Stimulated activated CD4-positive, alpha-beta T cell treated with anti-CD3 and anti-CD28 coated beads, Interleukin-15, amount 100 ng/mL, for 24 hours (primary cell): ENCODE measurements around the gene FN1.

ENCODE experiments used
- DNase-seq: peaks from one replicate; pipeline ENCODE4 v3.0.0-alpha.2; 2020

The FN1 gene

DNA sequence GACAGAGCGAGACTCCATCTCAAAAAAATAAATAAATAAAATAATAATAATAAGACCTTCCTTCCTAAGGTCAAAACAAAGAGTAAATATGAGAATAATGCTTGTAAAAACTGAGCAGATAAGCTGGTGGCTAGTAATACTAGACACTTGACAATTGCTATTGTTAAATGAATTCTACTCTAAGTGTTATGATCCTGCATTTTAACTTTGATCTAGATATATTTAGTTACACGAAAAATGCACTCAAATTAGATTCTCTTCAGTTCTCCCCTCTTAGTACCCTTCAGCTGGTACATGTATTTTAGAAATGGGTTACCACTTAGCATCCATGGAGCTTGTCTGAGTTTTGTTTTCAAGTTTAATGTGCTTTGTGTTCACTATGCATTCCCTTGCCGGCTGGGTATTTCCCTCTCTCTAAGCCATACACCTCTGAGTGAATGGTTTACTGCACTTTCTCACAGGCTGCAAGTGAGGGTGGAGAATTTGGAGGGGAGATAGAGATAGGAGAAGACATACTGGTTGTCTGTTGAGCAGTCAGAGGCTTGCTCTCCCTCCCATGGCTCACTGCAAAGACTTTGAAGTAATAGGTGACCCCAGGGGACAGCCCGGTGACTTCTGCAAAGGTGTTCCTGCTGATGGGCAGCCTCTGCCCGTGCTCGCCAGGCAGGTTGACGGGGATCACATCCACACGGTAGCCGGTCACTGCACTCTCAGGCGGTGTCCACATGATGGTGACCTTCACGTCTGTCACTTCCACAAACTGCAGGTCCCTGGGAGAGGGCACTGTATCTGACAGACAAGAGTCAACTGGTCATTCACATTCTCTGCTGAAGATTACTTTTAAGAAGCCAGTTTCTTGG lies 29.9 kb downstream of the FN1 start:
- DNase-seq: no peak

DNA sequence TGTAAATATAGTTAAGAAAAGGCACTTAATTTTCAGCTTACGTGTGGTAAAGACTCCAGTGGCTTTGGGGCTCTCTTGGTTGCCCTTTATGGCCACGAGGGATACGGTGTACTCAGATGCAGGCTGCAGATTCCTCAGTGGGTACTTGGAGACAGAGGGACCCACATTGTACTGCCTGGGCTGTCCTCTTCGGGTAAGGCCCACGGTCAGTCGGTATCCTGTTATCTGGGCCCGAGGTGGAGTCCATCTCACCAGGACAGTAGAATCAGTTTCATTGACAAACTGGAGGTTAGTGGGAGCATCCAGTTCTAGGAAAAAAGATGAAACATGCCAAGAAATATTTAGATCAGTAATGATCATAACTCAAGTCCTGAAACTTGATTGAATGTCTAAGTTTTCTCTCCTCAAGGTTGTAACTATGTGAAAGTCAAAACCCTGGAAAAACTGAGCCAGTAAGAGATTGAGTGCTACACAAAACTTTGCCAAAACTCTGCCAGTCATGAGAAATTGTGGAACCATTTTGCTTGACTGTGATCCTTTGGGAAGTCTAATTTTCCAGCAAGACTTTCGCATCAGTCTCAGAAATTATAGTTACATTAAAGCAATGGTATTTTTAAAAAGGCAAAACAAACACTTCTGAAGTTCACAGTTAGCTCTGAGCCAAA lies 31.4 kb downstream of the FN1 start:
- DNase-seq: no peak

DNA sequence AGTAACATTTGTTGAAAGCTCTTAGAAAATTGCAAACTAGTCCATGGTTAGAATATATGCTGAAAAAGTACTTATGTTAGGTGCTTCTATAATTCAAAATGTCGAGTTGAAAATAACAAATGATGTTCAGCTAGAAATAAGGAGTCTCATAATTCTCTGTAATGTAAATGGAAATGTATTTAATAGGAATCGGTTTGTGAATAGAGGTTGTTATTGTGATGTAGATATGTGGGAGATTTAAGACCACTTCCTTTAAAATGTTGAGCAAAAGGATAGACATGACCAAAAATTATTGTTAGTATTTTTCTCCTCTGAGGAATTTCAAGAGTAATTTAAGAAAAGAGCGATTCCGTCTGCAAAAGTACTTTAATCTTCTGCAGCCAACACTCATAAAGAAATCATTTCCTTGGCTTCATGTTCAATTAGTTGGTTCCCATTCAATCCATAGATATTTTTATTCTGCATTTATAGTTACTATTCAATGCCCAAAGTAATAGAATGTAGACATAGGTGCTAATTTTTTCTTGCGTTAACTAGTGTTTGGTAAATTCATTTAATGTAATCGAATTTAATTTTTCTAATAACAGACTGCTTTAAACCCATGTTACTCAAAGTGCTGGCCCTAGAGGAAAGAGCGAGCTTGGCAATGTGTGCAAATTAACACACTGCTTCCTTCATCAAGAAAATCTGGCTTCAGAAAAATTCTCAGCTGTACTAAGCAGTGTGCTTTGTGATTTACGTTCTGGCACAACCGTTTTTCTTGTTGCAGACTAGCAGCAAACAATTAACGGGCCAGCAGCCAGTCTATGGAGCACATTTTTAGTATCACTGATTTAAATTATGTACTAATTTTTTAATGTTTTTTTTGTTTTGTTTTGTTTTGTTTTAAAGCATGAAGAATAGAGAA lies 32.2 kb downstream of the FN1 start:
- no peak for DNase-seq

DNA sequence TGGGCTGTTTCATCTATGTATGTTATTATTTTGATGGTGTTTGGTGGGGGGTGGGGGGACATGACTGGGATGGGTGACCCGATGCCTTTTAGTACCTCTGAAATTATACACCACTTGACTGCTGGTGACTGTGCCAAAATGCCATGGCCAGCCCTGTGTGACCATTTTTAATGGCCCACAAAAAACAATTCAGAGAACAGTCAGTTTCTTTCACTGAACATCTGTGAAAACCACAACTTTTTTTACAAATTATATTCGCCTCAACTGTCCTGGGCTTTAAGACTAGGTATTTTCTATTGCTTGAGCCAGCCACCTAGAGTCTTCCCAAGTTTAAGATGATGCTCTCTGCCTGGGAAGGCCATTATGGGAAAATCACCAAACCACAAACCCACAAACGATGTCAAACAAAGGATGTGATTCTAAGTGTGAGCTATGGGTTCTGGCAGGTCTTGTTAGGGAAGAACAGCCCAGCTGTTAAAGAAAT lies 33.9 kb downstream of the FN1 start:
- no peak for DNase-seq

DNA sequence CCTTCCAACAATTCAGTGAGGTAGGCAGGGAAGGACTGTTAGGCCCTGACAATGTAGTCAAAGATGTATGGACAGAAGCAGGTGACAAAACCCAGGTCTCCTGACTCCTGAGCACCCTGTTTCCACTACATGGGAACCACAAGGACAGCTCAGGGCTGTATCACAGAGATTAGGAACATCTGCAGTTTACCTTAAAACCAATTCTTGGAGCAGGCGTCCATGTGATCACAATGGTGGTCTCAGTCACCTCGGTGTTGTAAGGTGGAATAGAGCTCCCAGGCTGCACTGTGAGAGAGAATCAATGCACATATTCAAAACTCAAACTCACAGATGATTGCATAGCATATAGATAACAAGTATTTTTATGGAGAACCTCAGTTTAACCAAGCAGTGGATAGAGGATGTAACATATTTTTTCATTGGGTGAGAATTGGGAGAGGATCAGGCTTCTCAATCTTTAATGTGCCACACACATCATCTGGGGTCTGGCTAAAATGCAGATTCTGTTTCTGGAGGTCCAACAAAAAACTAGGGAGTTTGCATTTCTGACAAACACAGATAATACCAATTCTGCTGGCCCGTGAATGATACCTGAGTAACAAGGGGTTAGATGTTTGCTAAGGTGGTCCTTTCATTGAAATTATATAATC lies 36.7 kb downstream of the FN1 start:
- no peak for DNase-seq

DNA sequence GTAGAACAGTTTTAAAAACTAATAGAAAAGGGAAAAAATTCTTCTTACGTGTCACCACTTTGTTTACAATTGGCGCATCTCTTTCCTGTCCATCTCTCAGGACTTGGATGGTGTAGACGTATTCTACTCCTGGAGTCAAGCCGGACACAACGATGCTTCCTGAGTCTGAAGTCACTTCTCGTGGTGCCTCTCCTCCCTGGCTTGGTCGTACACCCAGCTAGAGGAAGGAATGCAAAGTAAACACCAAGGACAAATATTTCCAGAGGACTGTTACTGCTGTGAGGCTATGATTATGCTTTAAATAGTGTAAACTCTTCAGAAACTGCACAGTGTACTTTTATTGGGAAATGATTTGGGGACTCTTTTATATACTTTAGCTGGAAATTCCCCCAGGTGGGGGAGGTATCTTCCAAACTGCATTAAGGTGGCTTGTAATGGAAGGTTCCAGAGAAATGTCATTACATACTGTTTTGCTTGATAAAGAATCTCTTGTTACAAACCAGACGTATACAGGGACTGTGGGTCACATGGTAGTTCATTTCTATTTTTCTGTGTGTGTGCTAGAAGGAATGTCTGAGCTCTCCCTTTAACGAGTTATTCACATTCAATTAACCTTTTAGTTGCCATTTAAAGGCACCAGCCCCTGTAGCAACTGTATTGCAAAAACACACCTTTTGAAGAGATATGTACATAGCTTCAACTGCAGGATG lies 38.1 kb downstream of the FN1 start:
- DNase-seq: no peak

DNA sequence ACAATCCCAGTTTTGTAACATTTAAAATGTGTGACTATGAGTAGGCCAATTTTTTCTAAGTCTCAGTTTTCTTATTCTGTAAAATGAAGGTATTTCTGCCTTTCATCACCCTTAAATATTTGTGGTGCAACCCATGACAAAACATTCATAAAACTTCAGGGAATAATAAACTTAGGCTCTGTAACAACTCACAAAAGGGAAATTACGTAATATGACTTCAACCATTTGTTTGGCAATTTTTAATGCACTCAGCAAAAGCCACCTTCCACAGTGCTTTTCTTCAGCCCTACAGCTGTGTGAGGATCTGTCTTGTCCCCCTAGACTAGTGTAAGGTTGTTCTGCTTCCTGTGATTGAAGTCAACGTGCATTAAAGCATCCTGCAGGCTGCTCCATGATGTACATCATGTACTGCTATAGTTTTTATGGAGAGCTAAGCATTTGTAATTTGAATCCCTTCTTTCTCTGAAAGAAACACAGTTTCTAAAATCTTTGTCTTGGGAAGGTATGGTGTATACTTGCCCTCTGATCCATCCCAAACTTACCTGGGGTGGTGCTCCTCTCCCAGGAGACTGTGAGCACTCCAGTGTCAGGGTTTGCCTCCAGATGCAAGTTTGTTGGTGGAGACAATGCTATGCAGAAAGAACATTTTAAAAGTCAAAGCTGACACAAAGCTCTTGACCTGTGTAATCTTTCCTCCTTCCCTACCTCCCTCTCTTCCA lies 39.1 kb downstream of the FN1 start:
- DNase-seq: no peak

DNA sequence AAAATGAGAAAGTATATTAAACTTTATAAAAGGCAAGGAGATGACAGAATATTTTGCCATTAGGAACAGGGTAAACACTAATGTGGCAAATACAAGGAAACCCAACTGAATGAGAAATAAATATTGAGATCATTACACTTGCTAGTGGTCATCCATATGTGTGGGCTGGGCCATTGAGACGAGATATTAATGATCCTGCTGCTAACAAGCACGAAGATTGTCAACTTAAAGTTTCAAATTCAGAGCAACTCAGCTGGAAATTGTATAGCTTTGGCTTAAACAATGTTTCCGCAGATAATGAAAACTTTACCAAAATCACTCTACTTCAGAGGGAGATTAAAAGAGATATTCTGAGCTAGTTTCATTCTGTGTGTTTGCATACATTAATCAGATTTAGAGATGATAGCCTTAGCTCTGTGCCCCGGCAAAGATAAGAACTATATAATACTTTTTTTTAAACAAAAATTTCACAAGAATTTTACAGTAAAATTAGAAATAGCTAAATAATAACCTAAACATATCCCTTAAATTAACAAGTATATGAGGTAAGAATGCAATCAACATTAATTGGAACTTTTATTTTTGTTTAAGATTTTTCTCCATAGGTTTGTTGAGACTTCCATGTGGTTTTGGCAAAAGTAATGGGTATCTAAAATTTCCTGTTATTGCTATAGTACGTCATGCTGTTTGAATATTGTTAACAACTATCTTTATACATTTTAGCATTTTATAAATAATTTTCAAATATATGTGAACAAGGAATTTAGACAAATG lies 40.0 kb downstream of the FN1 start:
- no peak for DNase-seq

DNA sequence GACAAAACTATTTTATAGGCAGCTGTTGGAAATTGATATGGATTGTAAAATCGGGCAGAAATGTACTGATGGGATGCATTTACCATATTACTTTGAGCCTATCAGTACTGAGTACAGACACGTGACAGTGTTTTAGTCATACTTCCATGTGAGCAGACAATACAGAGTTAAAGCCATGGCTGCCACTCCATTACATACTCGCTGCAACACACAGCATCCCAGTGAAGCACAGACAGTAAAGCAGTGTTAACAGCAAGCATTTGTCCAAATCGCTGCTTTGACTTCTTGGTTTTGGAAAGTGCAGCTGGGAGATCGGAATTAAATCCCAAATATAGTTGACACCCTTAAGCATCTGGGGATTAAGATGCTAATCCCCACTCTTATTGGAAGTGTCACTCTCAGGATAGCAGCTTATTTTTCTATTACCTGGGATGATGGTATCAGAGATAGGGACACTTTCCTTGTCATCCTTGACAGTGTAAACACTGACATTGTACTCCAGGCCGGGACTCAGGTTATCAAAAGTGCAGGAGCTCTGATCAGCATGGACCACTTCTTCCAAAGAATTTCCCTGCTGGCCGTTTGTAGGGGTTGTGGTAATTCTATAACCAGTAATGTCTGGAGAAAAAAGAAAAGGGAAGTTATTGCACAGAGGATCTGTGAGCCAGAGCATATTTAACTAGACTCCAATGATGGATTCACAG lies 41.6 kb downstream of the FN1 start:
- DNase-seq: no peak

DNA sequence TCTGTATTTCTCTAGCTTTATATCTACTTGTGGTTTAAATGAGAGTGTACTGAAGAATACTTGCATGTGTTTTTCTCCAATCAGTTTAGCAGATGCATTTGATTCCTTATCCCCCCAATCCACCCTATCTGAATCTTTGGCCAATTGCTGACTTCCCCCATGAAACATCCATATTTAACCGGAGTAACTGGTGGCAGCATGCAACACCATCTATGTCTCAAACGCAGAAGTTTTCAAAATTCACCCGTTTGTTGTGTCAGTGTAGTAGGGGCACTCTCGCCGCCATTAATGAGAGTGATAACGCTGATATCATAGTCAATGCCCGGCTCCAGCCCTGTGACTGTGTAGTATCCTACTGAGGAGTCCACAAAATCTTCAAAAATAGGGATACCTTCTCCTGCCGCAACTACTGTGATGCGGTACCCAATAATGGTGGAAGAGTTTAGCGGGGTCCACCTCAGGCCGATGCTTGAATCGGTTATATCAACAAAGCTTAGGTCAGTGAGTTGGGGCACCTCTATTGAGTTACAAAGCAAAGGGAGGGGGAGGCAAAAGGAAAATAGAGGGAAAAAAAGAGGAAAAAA lies 43.1 kb downstream of the FN1 start:
- no peak for DNase-seq

DNA sequence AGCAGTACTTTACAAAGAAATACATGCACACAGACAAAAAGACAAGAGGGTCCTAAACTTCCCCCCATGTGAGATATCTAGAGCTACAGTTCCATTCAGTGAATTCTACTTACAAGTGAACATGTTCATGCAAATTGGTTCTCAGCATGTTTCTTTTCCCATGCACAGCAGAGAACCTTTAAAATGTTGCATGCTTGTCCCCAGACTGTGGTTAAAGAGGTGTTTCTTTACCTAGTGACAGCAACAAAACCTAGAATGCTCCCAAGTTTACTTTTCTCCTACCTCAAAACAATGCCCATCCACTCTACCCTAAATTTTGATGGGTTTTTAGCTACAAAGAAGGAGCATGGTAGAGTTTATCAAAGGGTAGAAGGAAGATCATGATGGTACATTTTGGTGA lies 43.7 kb downstream of the FN1 start:
- DNase-seq: no peak

DNA sequence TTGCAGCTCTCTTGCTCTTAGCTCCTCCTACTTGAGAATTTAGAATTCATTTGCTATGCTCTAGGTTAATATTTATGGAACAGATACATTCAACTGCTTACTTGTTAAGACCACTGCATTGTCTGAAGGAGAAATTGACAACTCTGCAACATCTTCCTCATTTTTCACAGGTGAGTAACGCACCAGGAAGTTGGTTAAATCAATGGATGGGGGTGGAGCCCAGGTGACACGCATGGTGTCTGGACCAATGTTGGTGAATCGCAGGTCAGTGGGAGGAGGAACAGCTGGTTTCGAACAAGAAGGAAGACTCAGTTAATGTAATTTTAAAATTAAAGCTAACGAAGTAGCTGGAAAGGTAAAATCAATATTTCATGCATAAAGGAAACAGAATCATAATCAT lies 44.3 kb downstream of the FN1 start:
- no peak for DNase-seq

DNA sequence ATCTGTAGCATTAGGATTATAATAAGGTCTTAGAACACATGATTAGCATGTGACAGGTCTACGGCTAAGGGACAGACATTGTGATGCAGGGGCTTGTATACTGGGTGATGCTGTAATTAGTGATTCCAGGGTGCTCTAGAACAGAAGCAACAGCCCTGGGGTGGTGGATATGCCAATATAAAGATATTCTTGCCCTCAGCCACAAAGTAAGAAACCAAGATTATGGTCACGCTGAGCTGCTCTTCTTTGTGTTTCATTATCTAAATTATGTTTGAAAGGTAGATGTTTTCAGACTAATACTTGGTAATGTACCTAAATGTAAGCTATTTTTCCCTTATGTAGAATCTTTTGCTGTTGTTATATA lies 45.3 kb downstream of the FN1 start:
- no peak for DNase-seq

DNA sequence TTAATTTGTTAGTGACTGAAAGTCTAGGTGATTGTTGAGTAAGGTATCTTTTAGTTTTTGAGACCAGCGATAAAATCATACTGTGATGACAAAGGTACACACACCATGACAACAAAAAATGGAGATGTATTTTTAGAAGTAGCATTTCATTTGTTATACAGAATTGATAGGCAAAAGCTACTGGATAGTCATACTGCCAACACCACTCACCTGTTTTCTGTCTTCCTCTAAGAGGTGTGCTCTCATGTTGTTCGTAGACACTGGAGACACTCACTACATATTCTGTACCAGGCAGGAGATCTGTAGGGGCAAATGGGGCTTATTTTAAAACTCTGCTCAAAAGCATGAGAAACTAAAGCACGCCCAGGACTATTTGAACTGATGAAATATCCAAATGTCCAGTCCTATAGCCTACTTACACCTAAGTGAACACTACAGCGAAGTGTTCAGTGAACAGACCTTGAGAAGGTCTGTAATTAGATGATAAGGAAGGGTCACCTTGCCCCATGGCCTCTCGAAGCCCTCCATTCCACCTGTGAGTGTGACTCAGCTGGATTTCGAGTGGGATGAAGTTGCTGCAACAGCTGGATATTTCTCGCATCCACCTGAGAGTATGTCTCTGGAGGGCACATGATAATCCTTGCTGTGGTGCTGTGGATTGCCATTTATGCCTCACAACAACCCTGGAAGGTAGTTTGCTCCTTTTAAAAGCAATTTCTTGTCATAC lies 47.7 kb downstream of the FN1 start:
- DNase-seq: no peak

DNA sequence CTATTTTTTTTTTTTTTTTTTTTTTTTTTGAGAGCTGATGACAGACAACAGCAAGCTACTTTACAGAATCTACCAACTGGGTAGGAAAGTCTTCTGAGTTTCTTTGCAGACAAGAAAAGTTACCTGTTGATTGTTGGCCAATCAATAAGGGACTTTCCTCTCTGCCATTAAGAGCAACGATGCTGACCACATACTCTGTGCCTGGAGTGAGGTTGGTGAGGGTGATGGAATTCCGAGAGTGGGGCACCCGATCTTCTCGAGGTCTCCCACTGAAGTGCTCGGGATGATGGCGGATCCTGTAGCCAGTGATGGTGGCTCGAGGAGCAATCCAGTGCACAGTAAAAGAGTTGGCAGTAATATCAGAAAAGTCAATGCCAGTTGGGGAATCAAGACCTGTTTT lies 49.3 kb downstream of the FN1 start:
- no peak for DNase-seq

DNA sequence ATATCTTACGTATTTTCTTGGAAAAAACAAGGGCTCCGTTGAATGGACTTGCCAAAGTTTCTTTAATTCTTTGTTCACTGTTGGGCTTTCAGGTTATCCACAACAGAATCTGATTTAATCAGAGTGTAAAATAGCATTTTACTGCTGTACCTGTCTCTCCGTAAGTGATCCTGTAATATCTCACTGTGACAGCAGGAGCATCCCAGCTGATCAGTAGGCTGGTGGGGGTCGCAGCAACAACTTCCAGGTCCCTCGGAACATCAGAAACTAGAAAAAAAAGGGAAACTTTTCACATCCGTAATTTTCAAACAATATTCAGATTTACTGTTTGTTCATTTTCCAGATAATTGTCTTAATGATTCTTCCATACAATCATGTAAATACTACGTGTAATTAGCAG lies 51.2 kb downstream of the FN1 start:
- DNase-seq: no peak

DNA sequence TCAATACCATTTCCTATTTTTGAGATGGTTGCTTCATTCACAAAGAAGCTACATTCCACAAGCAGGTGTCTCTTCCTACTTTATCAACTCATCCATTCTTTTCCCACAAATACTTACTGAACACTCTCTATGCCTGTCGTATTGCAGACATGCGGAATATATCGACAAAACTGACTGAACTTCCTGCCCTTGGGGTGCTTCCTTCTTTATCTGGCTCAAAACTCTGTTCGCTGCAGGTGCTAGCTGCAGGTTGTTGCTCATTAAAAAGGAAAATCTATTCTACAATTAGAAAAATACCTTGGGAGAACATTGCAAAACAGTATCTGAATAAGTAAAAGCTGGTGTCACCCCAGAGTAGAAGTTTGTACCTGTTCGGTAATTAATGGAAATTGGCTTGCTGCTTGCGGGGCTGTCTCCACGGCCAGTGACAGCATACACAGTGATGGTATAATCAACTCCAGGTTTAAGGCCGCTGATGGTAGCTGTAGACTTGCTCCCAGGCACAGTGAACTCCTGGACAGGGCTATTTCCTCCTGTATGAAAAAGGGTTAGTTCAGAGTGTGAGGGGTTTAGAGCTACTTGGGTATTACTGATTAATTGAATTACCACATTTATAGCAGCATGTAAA lies 52.1 kb downstream of the FN1 start:
- DNase-seq: no peak

DNA sequence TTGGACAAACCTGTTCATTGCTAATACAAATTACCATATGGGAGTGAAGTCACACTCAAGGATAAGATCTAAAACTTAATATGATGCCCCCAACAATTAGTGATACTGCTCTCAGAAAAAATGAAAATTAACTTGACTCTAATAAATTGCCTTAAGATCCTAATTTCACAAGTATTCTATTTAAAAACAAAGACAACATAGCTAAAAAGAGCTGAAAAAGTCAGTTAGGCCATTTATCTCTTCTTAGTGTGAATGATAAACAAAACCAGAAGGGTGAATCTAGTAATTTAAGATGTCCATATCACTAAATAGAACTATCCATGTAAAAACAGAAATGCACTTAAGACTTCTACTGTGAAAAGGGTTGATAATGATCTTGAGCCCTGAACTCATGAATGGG lies 53.4 kb downstream of the FN1 start:
- no peak for DNase-seq

DNA sequence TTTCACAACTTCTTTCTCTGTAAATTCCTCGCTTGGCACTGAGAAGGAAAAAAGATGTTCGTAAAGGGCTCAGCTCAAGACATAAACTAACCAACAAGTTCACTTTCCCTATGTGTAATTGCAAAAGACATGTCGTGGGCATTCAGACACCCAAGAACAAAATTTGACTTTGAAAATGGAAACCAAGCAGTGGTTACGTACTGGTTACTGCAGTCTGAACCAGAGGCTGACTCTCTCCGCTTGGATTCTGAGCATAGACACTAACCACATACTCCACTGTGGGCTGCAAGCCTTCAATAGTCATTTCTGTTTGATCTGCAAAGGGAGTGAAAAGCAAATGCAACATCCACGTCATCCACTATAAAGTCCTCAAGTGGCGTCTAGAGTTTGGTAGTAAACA lies 53.9 kb downstream of the FN1 start:
- no peak for DNase-seq
